HepG2 (cell line): ENCODE results near the gene ARHGAP10. TPM values are rescaled to one million over a fixed set of nuclear protein-coding genes. Genes with fewer than 3 reads are reported as not detected.

Source experiments
- ATAC-seq: fragments of 200-7000 bp; cut with Tn5 transposase; 3 replicates; pipeline ENCODE4 v1.9.1; 2020; ENCODE audit warnings: mild to moderate bottlenecking, moderate library complexity
- BruUV-seq: library from RNA; stranded (reverse); fragments of 400-500 nt; replicated peaks from 2 replicates; lab custom pipeline; 2021; lab: Mats Ljungman, UMichigan
- CTCF ChIA-PET: fragments of 300-600 bp; formaldehyde crosslinking; extraction: SDS; loops from one replicate; lab custom pipeline; 2021; ENCODE audit warnings: low total read pairs, inconsistent platforms, low intra/inter-chr PET ratio; lab: Yijun Ruan, JAX
- POLR2A ChIA-PET: fragments of 350-600 bp; sonication (Branson Sonifier 250); formaldehyde crosslinking; loops from one replicate; lab custom pipeline; 2020; ENCODE audit warnings: antibody characterized with exemption, inconsistent platforms; lab: Yijun Ruan, JAX
- DNase-seq: peaks from one replicate; pipeline ENCODE4 v3.0.0-alpha.2; 2015; ENCODE audit warnings: low spot score
- FAIRE-seq: peaks from 3 replicates; lab custom pipeline; 2011; peaks lifted over from hg19 to GRCh38; lab: Jason Lieb, UNC
- H2AFZ ChIP-seq: one replicate; pipeline ENCODE4 v1.6.1; 2011; ENCODE audit warnings: low read length, inconsistent platforms
- H3K27ac ChIP-seq: fragments of 300-600 bp; 3 replicates; pipeline ENCODE4 v1.8.0; 2011; ENCODE audit warnings: mixed run types, mild to moderate bottlenecking, mixed read lengths, low read length, inconsistent platforms; ENCODE audit not compliant: insufficient read depth; ENCODE audit errors: extremely low read length
- H3K27me3 ChIP-seq, 2 experiments: fragments of 200-600 bp in 1 of 2; 2 replicates in 1 of 2; 3 replicates in 1 of 2; pipeline versions ENCODE4 v1.6.0 to v1.8.0; 2011; ENCODE audit warnings: low read length in 2 of 2, mild to moderate bottlenecking in 2 of 2, moderate library complexity in 2 of 2, inconsistent platforms in 1 of 2; ENCODE audit not compliant: insufficient read depth in 2 of 2, control insufficient read depth in 1 of 2
- H3K36me3 ChIP-seq, 2 experiments: fragments of 200-600 bp in 1 of 2; replicated peaks in 1 of 2; 2 replicates in 1 of 2; 3 replicates in 1 of 2; pipeline versions ENCODE4 v1.5.1 to v1.8.0; 2011; ENCODE audit warnings: low read length in 2 of 2, inconsistent platforms in 1 of 2; ENCODE audit not compliant: insufficient read depth in 2 of 2, control insufficient read depth in 1 of 2
- H3K4me1 ChIP-seq: 2 replicates; pipeline ENCODE4 v1.5.1; 2012; ENCODE audit warnings: low read length, inconsistent platforms; ENCODE audit not compliant: insufficient read depth
- H3K4me2 ChIP-seq: 2 replicates; pipeline ENCODE4 v1.6.0; 2011; ENCODE audit warnings: low read depth, low read length, inconsistent platforms
- H3K4me3 ChIP-seq, 3 experiments: fragments of 200-600 bp in 1 of 3; sonication (generic), shearing (Covaris generic) in 1 of 3; replicated peaks in 1 of 3; 2 replicates each; pipeline ENCODE4 v1.5.1; 2011 to 2016; ENCODE audit warnings: low read length in 3 of 3, inconsistent platforms in 2 of 3, low read depth in 2 of 3, mild to moderate bottlenecking in 2 of 3, control low read depth in 1 of 3, mixed read lengths in 1 of 3; ENCODE audit not compliant: insufficient read depth in 1 of 3
- H3K79me2 ChIP-seq: one replicate; pipeline ENCODE4 v1.6.1; 2011; ENCODE audit warnings: low read length, inconsistent platforms; ENCODE audit not compliant: insufficient read depth
- H3K9ac ChIP-seq: 2 replicates; pipeline ENCODE4 v1.6.0; 2011; ENCODE audit warnings: mild to moderate bottlenecking, low read depth, low read length, inconsistent platforms; ENCODE audit not compliant: insufficient read depth
- H3K9me3 ChIP-seq: 2 replicates; pipeline ENCODE4 v1.5.1; 2012; ENCODE audit warnings: mild to moderate bottlenecking, low read length
- H4K20me1 ChIP-seq: 2 replicates; pipeline ENCODE4 v1.6.0; 2011; ENCODE audit warnings: inconsistent platforms, mild to moderate bottlenecking, low read length, moderate library complexity; ENCODE audit not compliant: insufficient read depth
- ARNT ChIP-seq: fragments of 450-650 bp; IDR thresholded peaks from 2 replicates; pipeline ENCODE4 v1.6.1; 2017
- CSRNP2 ChIP-seq: sonication (generic); formaldehyde crosslinking; conservative IDR thresholded peaks from 2 replicates; pipeline ENCODE4 v1.8.0; 2022; ENCODE audit warnings: low read depth, missing genetic modification reagents
- DMAP1 ChIP-seq: IDR thresholded peaks from 2 replicates; pipeline ENCODE4 v1.6.1; 2016
- RFX3 ChIP-seq: IDR thresholded peaks from 2 replicates; pipeline ENCODE4 v1.6.1; 2016; ENCODE audit warnings: missing biosample characterization, missing genetic modification reagents
- U2AF2 ChIP-seq: fragments of 200-400 bp; formaldehyde crosslinking; IDR thresholded peaks from 2 replicates; pipeline ENCODE4 v1.6.1; 2017; ENCODE audit warnings: low read depth, mild to moderate bottlenecking, low read length
- ZHX1 ChIP-seq: sonication (generic); formaldehyde crosslinking; IDR thresholded peaks from 2 replicates; pipeline ENCODE4 v1.8.1; 2022; ENCODE audit warnings: low read depth, mild to moderate bottlenecking, missing genetic modification reagents
- ZNF577 ChIP-seq: sonication (generic); formaldehyde crosslinking; IDR thresholded peaks from 2 replicates; pipeline ENCODE4 v1.4.0; 2020; ENCODE audit warnings: mild to moderate bottlenecking, low read depth, missing genetic modification reagents, borderline replicate concordance
- ZNF724P ChIP-seq: sonication (generic); formaldehyde crosslinking; IDR thresholded peaks from 2 replicates; pipeline ENCODE4 v1.8.0; 2022; ENCODE audit warnings: missing genetic modification reagents, borderline replicate concordance
- ZSCAN31 ChIP-seq: sonication (generic); formaldehyde crosslinking; IDR thresholded peaks from 2 replicates; pipeline ENCODE4 v1.5.0; 2020; ENCODE audit warnings: low read depth, mild to moderate bottlenecking, missing genetic modification reagents
- WGBS: methylation state at CpG from one replicate; pipeline ENCODE4 v1.1.6; 2017; ENCODE audit warnings: low lambda C conversion rate; 5-methylcytosine and 5-hydroxymethylcytosine counted together
- in situ Hi-C: cut with HindIII; loops from 2 replicates; pipeline ENCODE4 v1.10.0; 2017; ENCODE audit warnings: low pct_unique_long_range_greater_than_20kb; ENCODE audit not compliant: extremely low pct_ligation_motif_present
- intact Hi-C: fragments of 100-400 bp; cut with micrococcal nuclease; formaldehyde crosslinking; loops from one replicate; pipeline ENCODE4 v1.10.0; 2022; ENCODE audit not compliant: unreplicated experiment
- polyA plus RNA-seq, 8 experiments: library from polyadenylated mRNA; depleted of rRNA in 3 of 8; stranded (reverse) in 7 of 8; unstranded in 1 of 8; fragments of >200 nt; fragmentation: Illumina TruSeq in 4 of 8; extraction: Trizol in 4 of 8; gene quantifications; 2 replicates each; pipeline versions ENCODE4 v1.2.1 to v1.2.3, GENCODE V29; 2011 to 2016; ENCODE audit warnings: low read depth in 4 of 8, missing spikeins in 1 of 8, mixed read lengths in 1 of 8; ENCODE audit not compliant: insufficient read depth in 1 of 8
- total RNA-seq, 5 experiments: library from RNA; depleted of rRNA; stranded (reverse); fragments of >200 nt; fragmentation: Illumina TruSeq; extraction: Trizol; gene quantifications; 2 replicates each; pipeline ENCODE4 v1.2.3, GENCODE V29; 2016; ENCODE audit warnings: low read depth in 1 of 5
- TF ChIP-seq, protein P1 (sequence below): sonication (generic); formaldehyde crosslinking; IDR thresholded peaks from 2 replicates; pipeline ENCODE4 v1.4.0; 2020; ENCODE audit warnings: missing genetic modification reagents
- TF ChIP-seq, protein P2 (sequence below): sonication (generic); formaldehyde crosslinking; conservative IDR thresholded peaks from 2 replicates; pipeline ENCODE4 v1.4.0; 2020; ENCODE audit warnings: missing genetic modification reagents

Gene ARHGAP10
- total and polyA plus RNA-seq, 2 of the 13 experiments (the other 11 are each of a cell fraction or from before 2014, with no cell fraction given) = 0.45 to 1.6 TPM

DNA sequence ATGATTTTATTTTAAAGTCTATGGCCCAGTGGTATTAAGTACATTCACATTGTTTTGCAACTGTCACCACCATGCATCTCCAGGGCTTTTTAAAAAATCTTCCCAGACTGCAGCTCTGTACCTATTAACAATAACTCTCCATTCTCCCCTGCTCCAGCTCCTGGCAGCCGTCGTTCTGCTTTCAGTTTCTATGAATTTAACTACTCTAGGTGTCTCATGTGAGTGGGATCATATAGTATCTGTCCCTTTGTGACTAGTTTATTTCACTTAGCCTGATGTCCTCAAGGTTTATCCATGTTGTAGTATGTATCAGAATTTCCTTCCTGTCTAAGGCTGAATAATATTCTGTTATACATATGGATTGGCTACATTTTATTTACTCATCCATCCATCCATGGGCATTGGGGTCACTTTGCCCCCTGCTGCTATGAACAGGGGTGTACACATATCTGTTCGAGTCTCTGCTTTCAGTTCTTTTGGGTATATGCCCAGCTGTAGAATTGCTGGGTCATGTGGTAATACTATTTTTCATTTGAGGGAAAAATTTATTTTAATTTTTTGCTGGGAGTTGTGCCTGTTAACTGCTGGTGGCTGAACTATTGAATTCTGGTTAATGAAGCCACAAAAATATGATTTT lies 131.3 kb downstream of the ARHGAP10 start:
- H3K4me1 ChIP-seq = no peaks in the 10 kb centered on the region
- H3K79me2 ChIP-seq = no peaks in the 10 kb centered on the region
- no peak overlapping the region for H3K9ac ChIP-seq
- no peaks in the 10 kb centered on the region for H3K36me3 ChIP-seq
- in situ Hi-C loops = loop anchor here (10.0 to 25.0 kb wide), 2 partner anchors 158 to 701 kb away; no protein-coding TSS in a partner anchor
- intact Hi-C loops = no loop called here
- H3K27ac ChIP-seq = no peak overlapping the region
- ChIA-PET CTCF (no interaction called here), POLR2A (no interaction called here)
- WGBS = 35% methylated on average over 3 of the region's 3 CpGs
- H3K4me2 ChIP-seq = no peak overlapping the region
- no peaks in the 10 kb centered on the region for H3K9me3 ChIP-seq
- no peak overlapping the region for H2AFZ ChIP-seq
- H3K4me3 ChIP-seq = no peak overlapping the region
- no peaks in the 10 kb centered on the region for H3K27me3 ChIP-seq
- FAIRE-seq (no peak), ATAC-seq (no peak), DNase-seq (no peak)
- no TSS peak for BruUV-seq
- H4K20me1 ChIP-seq = no peaks in the 10 kb centered on the region
- TF ChIP-seq ARNT (no peak), U2AF2 (no peak), ZHX1 (CRISPR knock-in tag) (no peak), ZSCAN31 (CRISPR knock-in tag) (no peak), DMAP1 (CRISPR knock-in tag) (no peak), ZNF577 (no peak), RFX3 (CRISPR knock-in tag) (no peak), CSRNP2 (no peak), ZNF724P (CRISPR knock-in tag) (no peak)
- TF ChIP-seq, protein P1, sequence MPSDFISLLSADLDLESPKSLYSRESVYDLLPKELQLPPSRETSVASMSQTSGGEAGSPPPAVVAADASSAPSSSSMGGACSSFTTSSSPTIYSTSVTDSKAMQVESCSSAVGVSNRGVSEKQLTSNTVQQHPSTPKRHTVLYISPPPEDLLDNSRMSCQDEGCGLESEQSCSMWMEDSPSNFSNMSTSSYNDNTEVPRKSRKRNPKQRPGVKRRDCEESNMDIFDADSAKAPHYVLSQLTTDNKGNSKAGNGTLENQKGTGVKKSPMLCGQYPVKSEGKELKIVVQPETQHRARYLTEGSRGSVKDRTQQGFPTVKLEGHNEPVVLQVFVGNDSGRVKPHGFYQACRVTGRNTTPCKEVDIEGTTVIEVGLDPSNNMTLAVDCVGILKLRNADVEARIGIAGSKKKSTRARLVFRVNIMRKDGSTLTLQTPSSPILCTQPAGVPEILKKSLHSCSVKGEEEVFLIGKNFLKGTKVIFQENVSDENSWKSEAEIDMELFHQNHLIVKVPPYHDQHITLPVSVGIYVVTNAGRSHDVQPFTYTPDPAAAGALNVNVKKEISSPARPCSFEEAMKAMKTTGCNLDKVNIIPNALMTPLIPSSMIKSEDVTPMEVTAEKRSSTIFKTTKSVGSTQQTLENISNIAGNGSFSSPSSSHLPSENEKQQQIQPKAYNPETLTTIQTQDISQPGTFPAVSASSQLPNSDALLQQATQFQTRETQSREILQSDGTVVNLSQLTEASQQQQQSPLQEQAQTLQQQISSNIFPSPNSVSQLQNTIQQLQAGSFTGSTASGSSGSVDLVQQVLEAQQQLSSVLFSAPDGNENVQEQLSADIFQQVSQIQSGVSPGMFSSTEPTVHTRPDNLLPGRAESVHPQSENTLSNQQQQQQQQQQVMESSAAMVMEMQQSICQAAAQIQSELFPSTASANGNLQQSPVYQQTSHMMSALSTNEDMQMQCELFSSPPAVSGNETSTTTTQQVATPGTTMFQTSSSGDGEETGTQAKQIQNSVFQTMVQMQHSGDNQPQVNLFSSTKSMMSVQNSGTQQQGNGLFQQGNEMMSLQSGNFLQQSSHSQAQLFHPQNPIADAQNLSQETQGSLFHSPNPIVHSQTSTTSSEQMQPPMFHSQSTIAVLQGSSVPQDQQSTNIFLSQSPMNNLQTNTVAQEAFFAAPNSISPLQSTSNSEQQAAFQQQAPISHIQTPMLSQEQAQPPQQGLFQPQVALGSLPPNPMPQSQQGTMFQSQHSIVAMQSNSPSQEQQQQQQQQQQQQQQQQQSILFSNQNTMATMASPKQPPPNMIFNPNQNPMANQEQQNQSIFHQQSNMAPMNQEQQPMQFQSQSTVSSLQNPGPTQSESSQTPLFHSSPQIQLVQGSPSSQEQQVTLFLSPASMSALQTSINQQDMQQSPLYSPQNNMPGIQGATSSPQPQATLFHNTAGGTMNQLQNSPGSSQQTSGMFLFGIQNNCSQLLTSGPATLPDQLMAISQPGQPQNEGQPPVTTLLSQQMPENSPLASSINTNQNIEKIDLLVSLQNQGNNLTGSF (CRISPR knock-in tag) = no peak
- TF ChIP-seq, protein P2, sequence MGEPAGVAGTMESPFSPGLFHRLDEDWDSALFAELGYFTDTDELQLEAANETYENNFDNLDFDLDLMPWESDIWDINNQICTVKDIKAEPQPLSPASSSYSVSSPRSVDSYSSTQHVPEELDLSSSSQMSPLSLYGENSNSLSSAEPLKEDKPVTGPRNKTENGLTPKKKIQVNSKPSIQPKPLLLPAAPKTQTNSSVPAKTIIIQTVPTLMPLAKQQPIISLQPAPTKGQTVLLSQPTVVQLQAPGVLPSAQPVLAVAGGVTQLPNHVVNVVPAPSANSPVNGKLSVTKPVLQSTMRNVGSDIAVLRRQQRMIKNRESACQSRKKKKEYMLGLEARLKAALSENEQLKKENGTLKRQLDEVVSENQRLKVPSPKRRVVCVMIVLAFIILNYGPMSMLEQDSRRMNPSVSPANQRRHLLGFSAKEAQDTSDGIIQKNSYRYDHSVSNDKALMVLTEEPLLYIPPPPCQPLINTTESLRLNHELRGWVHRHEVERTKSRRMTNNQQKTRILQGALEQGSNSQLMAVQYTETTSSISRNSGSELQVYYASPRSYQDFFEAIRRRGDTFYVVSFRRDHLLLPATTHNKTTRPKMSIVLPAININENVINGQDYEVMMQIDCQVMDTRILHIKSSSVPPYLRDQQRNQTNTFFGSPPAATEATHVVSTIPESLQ (CRISPR knock-in tag) = no peak
